Activated T-cell treated with anti-CD3 and anti-CD28 coated beads, Interleukin-2, amount 50 U/mL, for 24 hours (primary cell): ENCODE results near the gene GIMAP4.
"Not testable (repeated sequence)": the region's sequence is repeated elsewhere in the genome, so short reads cannot be mapped to it uniquely, and the experiment has no call there.

Experiments used
- DNase-seq: peaks from one replicate; pipeline ENCODE4 v3.0.0-alpha.2; 2020
- H3K27ac Mint-ChIP-seq: 2 replicates; pipeline ENCODE4 v1.8.0; 2020; ENCODE audit warnings: mild to moderate bottlenecking, mixed read lengths
- H3K27me3 Mint-ChIP-seq: 2 replicates; pipeline ENCODE4 v1.8.0; 2020; ENCODE audit warnings: mixed read lengths
- H3K36me3 Mint-ChIP-seq: 2 replicates; pipeline ENCODE4 v1.8.0; 2020; ENCODE audit warnings: low read depth, mixed read lengths
- H3K4me1 Mint-ChIP-seq: 2 replicates; pipeline ENCODE4 v1.8.0; 2020; ENCODE audit warnings: low read depth, mixed read lengths
- H3K4me3 Mint-ChIP-seq: 2 replicates; pipeline ENCODE4 v1.8.0; 2020; ENCODE audit warnings: mild to moderate bottlenecking, moderate library complexity, mixed read lengths
- H3K9me3 Mint-ChIP-seq: 2 replicates; pipeline ENCODE4 v1.8.0; 2020; ENCODE audit warnings: mixed read lengths

The GIMAP4 gene

GRCh38 chr7:150567169-150567568, at the start of gene GIMAP4:
GIMAP4 (plus strand) TSS chr7:150567390; CDS start chr7:150569902, 2,512 bp downstream.
- H3K27ac Mint-ChIP-seq = peak within 1 kb of the TSS; percentile 94
- peaks cover 44% of the 10 kb centered on the region for H3K36me3 Mint-ChIP-seq
- H3K4me3 Mint-ChIP-seq = peak within 1 kb of the TSS; percentile 84
- DNase-seq = no peak
- no peaks in the 10 kb centered on the region for H3K27me3 Mint-ChIP-seq
- peaks cover 16% of the 10 kb centered on the region for H3K9me3 Mint-ChIP-seq
- peaks cover 81% of the 10 kb centered on the region for H3K4me1 Mint-ChIP-seq

DNA sequence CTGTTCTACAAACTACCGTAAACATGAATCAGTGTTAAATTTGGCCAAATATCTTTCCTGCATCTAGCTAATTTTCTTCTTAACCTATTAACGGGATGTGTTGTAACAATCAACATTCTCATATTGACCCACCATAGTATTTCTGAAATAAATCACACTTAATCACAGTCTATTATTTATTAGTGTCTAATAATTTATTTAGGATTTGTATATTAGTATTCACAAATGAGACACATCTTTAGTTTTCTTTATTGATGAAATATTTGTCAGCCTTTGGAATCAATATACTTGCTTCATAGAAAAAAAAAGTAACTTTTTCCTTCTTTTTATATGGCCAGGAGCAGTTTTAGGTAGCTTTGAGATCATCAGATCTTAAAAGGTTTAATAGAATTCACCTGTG, 47.9 kb upstream of the GIMAP4 start:
- no peaks in the 10 kb centered on the region for H3K27me3 Mint-ChIP-seq
- peaks cover 9% of the 10 kb centered on the region for H3K9me3 Mint-ChIP-seq
- peak overlapping the region; percentile 94 for H3K27ac Mint-ChIP-seq
- no peak for DNase-seq
- H3K4me1 Mint-ChIP-seq = peaks cover 54% of the 10 kb centered on the region
- peak overlapping the region; percentile 80 for H3K4me3 Mint-ChIP-seq
- H3K36me3 Mint-ChIP-seq = peaks cover 61% of the 10 kb centered on the region

- no peaks in the 10 kb centered on the region for H3K27me3 Mint-ChIP-seq
- peak overlapping the region; percentile 94 for H3K27ac Mint-ChIP-seq
- H3K36me3 Mint-ChIP-seq = peaks cover 61% of the 10 kb centered on the region
- peaks cover 58% of the 10 kb centered on the region for H3K4me1 Mint-ChIP-seq
- peaks cover 12% of the 10 kb centered on the region for H3K9me3 Mint-ChIP-seq
- peak; percentile 76 for DNase-seq
- peak overlapping the region; percentile 80 for H3K4me3 Mint-ChIP-seq
Observed at GRCh38 chr7:150520145-150520544, 47.0 kb upstream of the GIMAP4 start.

GRCh38 chr7:150522931-150523330, 44.3 kb upstream of the GIMAP4 start:
- Mint-ChIP-seq H3K36me3 (peaks cover 59% of the 10 kb centered on the region), H3K27ac (peak overlapping the region; percentile 74), H3K4me1 (peaks cover 59% of the 10 kb centered on the region), H3K9me3 (peaks cover 29% of the 10 kb centered on the region), H3K4me3 (peak overlapping the region; percentile 28)
- H3K27me3 Mint-ChIP-seq, DNase-seq: not testable (repeated sequence)

DNA sequence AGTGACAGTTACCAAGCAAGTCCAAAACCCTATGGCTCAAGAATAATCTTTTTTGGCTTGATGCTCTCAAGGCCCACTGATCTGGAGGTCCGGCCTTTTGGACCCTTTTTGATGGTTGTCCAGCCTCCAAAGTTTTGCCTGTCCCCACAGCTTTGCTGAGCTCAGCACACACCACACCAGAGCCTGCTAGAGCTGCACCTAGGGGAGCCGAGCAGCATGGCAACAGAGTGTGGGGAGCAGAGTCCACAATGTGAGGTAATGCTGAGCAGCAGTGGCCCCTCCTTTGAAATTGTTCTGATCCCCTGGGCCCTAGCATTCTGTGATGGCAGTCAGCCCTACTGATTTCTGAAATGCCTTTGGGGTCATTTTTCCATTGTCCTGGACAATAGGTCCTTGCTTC, 43.2 kb upstream of the GIMAP4 start:
- Mint-ChIP-seq H3K4me3 (no peak overlapping the region), H3K27me3 (no peaks in the 10 kb centered on the region), H3K4me1 (peaks cover 54% of the 10 kb centered on the region), H3K36me3 (peaks cover 61% of the 10 kb centered on the region), H3K27ac (peak overlapping the region; percentile 73), H3K9me3 (peaks cover 38% of the 10 kb centered on the region)
- DNase-seq = peak; percentile 37

GRCh38 chr7:150531704-150532103, 35.5 kb upstream of the GIMAP4 start:
- H3K27ac Mint-ChIP-seq = no peak overlapping the region
- no peaks in the 10 kb centered on the region for H3K27me3 Mint-ChIP-seq

GRCh38 chr7:150538259-150538658, 28.9 kb upstream of the GIMAP4 start:
- no peak for DNase-seq
- Mint-ChIP-seq H3K9me3 (peaks cover 59% of the 10 kb centered on the region), H3K4me3 (no peak overlapping the region), H3K27ac (no peak overlapping the region), H3K36me3 (peaks cover 36% of the 10 kb centered on the region), H3K27me3 (no peaks in the 10 kb centered on the region), H3K4me1 (peaks cover 8% of the 10 kb centered on the region)

More at GRCh38 chr7:150531704-150532103, 35.5 kb upstream of the GIMAP4 start:
- Mint-ChIP-seq H3K36me3 (peaks cover 35% of the 10 kb centered on the region), H3K9me3 (peaks cover 59% of the 10 kb centered on the region), H3K4me1 (peaks cover 8% of the 10 kb centered on the region), H3K4me3 (no peak overlapping the region)
- DNase-seq = no peak

GRCh38 chr7:150553163-150553562, 14.0 kb upstream of the GIMAP4 start:
- Mint-ChIP-seq H3K4me3 (no peak overlapping the region), H3K27ac (no peak overlapping the region), H3K27me3 (no peaks in the 10 kb centered on the region), H3K9me3 (peaks cover 52% of the 10 kb centered on the region), H3K4me1 (peaks cover 57% of the 10 kb centered on the region), H3K36me3 (peaks cover 43% of the 10 kb centered on the region)
- DNase-seq = no peak

DNA sequence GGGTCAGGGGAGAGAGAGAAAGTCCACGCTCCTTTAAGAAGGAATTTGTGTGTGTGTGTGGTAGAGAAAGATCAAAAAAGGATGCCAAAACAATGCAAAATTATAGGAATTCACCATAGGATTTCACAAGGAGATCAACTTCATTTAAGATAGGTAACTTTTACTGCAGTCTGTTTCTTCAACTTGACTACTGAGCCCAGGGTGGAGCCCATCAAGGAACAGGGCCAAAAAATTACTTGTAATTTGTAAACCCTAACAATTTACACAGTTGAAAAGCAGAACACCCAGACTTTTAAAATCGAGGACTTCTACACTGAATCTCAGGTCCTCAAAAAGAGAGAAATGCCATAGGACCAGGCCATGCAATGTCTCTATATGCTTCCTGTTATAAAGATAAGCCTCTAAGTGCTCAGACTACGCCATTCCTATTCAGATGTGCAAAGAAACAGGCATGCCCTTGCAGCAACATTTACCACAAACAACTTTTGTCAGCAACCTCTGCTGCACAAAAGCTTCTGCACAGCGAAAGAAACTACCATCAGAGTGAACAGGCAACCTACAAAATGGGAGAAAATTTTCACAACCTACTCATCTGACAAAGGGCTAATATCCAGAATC, 10.6 kb upstream of the GIMAP4 start:
- no peak for DNase-seq
- peaks cover 63% of the 10 kb centered on the region for H3K4me1 Mint-ChIP-seq
- peak overlapping the region; percentile 1 for H3K4me3 Mint-ChIP-seq
- peaks cover 50% of the 10 kb centered on the region for H3K36me3 Mint-ChIP-seq
- peaks cover 66% of the 10 kb centered on the region for H3K9me3 Mint-ChIP-seq
- H3K27me3 Mint-ChIP-seq = no peaks in the 10 kb centered on the region
- peak overlapping the region; percentile 77 for H3K27ac Mint-ChIP-seq

DNA sequence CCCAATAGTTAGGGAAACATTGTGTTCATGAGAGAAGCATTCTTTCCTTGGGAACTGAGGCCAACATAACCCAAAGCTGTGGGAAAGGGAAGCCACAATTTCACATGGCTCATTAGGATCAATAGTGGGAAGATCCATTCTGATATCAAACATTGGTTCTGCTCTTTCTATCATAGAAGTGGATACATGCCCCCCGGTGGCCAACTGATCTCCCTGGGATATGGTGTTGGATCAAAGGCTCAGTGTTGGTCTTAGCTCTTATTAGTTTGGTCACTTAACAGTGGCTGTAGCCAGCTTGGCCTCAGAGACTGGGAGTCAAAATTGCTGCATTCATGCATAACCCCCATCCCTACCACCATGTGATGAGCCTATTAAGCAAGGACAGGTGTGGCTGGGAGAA, 6.7 kb upstream of the GIMAP4 start:
- no peak for DNase-seq
- Mint-ChIP-seq H3K4me3 (no peak overlapping the region), H3K27me3 (no peaks in the 10 kb centered on the region), H3K27ac (no peak overlapping the region), H3K36me3 (peaks cover 31% of the 10 kb centered on the region), H3K9me3 (peaks cover 36% of the 10 kb centered on the region), H3K4me1 (peaks cover 68% of the 10 kb centered on the region)

DNA sequence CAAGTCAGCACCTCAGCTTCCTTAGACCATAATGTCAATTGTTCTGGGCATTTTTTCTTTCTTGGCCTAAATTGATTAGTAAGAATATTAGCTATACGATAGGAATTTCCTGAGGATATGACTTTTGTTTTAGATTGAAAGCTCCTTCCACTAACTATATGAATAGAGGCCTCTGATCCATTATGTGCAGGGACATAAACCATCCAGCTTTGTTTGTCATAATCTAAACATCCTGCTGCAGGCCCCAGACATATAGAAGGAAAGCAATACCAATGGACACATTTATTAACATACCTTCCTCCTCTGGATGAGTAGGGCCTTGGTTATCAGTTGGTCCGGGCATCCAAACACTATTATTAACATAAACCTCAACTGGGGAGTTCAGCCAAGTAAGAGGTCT, 4.3 kb upstream of the GIMAP4 start:
- Mint-ChIP-seq H3K27ac (peak overlapping the region; percentile 90), H3K27me3 (no peaks in the 10 kb centered on the region), H3K4me3 (no peak overlapping the region), H3K36me3 (peaks cover 40% of the 10 kb centered on the region), H3K4me1 (peaks cover 74% of the 10 kb centered on the region), H3K9me3 (peaks cover 34% of the 10 kb centered on the region)
- DNase-seq = no peak

- Mint-ChIP-seq H3K4me1 (peaks cover 74% of the 10 kb centered on the region), H3K4me3 (peak overlapping the region; percentile 48), H3K27me3 (no peaks in the 10 kb centered on the region), H3K36me3 (peaks cover 36% of the 10 kb centered on the region), H3K9me3 (peaks cover 25% of the 10 kb centered on the region), H3K27ac (peak overlapping the region; percentile 90)
- DNase-seq = no peak
Observed at GRCh38 chr7:150564006-150564405, 3.2 kb upstream of the GIMAP4 start.

DNA sequence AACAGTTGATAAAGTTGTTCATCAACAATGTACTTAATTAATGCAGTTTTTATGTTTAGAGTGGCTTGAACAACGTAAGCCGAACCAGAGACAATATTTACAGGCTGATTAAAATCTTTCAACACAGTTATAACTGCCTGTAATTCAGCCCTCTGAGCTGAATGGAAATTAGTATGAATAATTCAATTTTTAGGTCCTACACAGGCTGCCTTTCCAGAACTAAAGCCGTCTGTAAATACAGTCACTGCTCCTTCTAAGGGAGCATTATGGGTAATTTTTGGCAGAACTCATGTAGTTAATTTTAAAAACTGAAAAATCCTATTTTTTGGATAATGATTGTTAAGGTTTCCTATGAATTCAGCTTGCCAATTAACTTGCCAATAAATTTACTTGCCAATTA, 2.6 kb upstream of the GIMAP4 start:
- H3K4me3 Mint-ChIP-seq = peak overlapping the region; percentile 48
- peak overlapping the region; percentile 90 for H3K27ac Mint-ChIP-seq
- H3K36me3 Mint-ChIP-seq = peaks cover 40% of the 10 kb centered on the region
- no peaks in the 10 kb centered on the region for H3K27me3 Mint-ChIP-seq
- H3K9me3 Mint-ChIP-seq = peaks cover 23% of the 10 kb centered on the region
- H3K4me1 Mint-ChIP-seq = peaks cover 80% of the 10 kb centered on the region
- no peak for DNase-seq

- peaks cover 19% of the 10 kb centered on the region for H3K9me3 Mint-ChIP-seq
- peak overlapping the region; percentile 82 for H3K27ac Mint-ChIP-seq
- peak overlapping the region; percentile 27 for H3K4me3 Mint-ChIP-seq
- H3K36me3 Mint-ChIP-seq = peaks cover 42% of the 10 kb centered on the region
- H3K27me3 Mint-ChIP-seq = no peaks in the 10 kb centered on the region
- H3K4me1 Mint-ChIP-seq = peaks cover 84% of the 10 kb centered on the region
- DNase-seq = no peak
Observed at GRCh38 chr7:150565239-150565638, 2.0 kb upstream of the GIMAP4 start.

DNA sequence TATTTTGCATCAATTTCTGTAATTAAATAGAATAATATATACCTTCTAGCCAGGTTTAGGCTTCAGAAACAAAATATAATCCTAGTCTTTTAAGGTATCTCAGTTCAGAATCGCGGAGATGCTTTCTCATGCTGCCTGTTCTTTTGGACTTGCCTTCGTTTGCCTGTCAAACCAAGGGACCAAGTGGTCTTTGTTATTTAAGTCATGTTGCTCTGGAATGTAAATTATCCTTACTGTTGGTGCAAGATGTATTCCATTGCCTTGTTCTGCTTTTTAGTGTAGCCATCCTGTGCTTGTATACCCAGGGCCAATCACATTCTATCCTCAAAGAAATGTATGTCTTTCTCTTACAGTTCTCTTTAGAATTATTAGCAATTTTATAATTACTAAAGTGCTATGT, 1.1 kb upstream of the GIMAP4 start:
- H3K27me3 Mint-ChIP-seq = no peaks in the 10 kb centered on the region
- peak overlapping the region; percentile 94 for H3K27ac Mint-ChIP-seq
- H3K9me3 Mint-ChIP-seq = peaks cover 18% of the 10 kb centered on the region
- H3K4me3 Mint-ChIP-seq = peak overlapping the region; percentile 84
- no peak for DNase-seq
- peaks cover 88% of the 10 kb centered on the region for H3K4me1 Mint-ChIP-seq
- H3K36me3 Mint-ChIP-seq = peaks cover 42% of the 10 kb centered on the region
